Endothelial cell (in vitro differentiated cells): Measurements from ENCODE around the gene GOLGA2. TPM values are rescaled to one million over a fixed set of nuclear protein-coding genes. Genes with fewer than 3 reads are reported as not detected.
A peak's percentile ranks its signal among the peaks of the same experiment; 100 is the strongest.

Experiments used
- DNase-seq: peaks from one replicate; pipeline ENCODE4 v3.0.0; 2021; ENCODE audit warnings: low spot score
- H3K27ac Mint-ChIP-seq: one replicate; pipeline ENCODE4 v1.8.0; 2021; ENCODE audit warnings: mixed read lengths, inconsistent platforms; ENCODE audit not compliant: unreplicated experiment
- H3K27me3 Mint-ChIP-seq: one replicate; pipeline ENCODE4 v1.8.0; 2021; ENCODE audit warnings: mild to moderate bottlenecking, moderate library complexity, mixed read lengths, inconsistent platforms; ENCODE audit not compliant: unreplicated experiment
- H3K36me3 Mint-ChIP-seq: one replicate; pipeline ENCODE4 v1.8.0; 2021; ENCODE audit warnings: mild to moderate bottlenecking, low read depth, mixed read lengths, inconsistent platforms; ENCODE audit not compliant: unreplicated experiment
- H3K4me1 Mint-ChIP-seq: one replicate; pipeline ENCODE4 v1.8.0; 2021; ENCODE audit warnings: mild to moderate bottlenecking, mixed read lengths, inconsistent platforms; ENCODE audit not compliant: unreplicated experiment
- H3K4me3 Mint-ChIP-seq: one replicate; pipeline ENCODE4 v1.8.0; 2021; ENCODE audit warnings: mild to moderate bottlenecking, mixed read lengths, inconsistent platforms; ENCODE audit not compliant: unreplicated experiment
- H3K9me3 Mint-ChIP-seq: one replicate; pipeline ENCODE4 v1.8.0; 2021; ENCODE audit warnings: mixed read lengths, inconsistent platforms; ENCODE audit not compliant: unreplicated experiment
- total RNA-seq: library from RNA; stranded (reverse); fragmentation: NEBNext Ultra II Directional; extraction: Animal tissue kit (Norgen Biotek cat#: 25700); gene quantifications from one replicate; pipeline ENCODE4 v1.2.1, GENCODE V29; 2021; ENCODE audit not compliant: unreplicated experiment
- TF ChIP-seq, protein P1 (sequence below): fragments of 200-600 bp; sonication (generic); IDR thresholded peaks from one replicate; pipeline ENCODE4 v1.5.0; 2021; ENCODE audit warnings: antibody characterized with exemption; ENCODE audit not compliant: unreplicated experiment

The GOLGA2 gene
- total RNA-seq, 1 donor from 2014 or later: 69.4 TPM

DNA sequence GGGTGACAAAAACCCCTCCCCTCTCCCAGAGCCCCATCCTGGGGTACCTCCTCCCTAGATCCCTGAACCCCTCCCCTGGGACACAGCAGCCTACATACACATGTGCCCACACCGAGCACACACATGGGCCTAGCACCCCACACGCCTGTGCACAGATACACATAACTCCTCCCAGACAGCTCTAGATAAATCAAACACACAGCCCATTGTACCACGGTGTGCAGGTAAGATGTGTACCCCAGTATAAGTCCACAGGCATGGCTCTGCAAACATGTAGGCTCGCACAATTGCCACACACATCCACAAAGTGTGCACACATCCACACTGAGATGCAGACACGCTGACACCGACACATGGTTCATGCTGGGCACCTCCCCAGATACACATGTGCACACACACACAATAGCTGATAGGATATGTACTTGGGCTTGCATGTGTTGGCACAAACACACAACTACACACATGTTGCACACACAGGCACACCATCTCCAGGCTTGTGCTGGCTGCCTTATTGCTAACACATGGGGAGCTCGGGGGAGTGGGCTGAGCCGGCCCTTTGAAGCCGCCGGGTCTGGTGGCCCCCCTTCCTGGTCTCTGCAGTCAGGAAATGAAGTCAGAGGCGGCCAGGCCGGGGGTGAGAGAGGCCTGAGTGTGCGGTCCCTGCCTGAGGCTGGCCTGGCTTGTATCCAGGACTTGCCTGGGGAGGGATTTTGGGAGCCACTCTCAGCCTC, 30.2 kb downstream of the GOLGA2 start:
- peak; percentile 56 for DNase-seq
- H3K36me3 Mint-ChIP-seq: peaks cover 4% of the 10 kb centered on the region
- peaks cover 10% of the 10 kb centered on the region for H3K27me3 Mint-ChIP-seq
- TF ChIP-seq, protein P1, sequence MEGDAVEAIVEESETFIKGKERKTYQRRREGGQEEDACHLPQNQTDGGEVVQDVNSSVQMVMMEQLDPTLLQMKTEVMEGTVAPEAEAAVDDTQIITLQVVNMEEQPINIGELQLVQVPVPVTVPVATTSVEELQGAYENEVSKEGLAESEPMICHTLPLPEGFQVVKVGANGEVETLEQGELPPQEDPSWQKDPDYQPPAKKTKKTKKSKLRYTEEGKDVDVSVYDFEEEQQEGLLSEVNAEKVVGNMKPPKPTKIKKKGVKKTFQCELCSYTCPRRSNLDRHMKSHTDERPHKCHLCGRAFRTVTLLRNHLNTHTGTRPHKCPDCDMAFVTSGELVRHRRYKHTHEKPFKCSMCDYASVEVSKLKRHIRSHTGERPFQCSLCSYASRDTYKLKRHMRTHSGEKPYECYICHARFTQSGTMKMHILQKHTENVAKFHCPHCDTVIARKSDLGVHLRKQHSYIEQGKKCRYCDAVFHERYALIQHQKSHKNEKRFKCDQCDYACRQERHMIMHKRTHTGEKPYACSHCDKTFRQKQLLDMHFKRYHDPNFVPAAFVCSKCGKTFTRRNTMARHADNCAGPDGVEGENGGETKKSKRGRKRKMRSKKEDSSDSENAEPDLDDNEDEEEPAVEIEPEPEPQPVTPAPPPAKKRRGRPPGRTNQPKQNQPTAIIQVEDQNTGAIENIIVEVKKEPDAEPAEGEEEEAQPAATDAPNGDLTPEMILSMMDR: no peak
- peak overlapping the region; percentile 57 for H3K4me3 Mint-ChIP-seq
- peak overlapping the region; percentile 28 for H3K27ac Mint-ChIP-seq
- H3K9me3 Mint-ChIP-seq: no peaks in the 10 kb centered on the region
- H3K4me1 Mint-ChIP-seq: peaks cover 15% of the 10 kb centered on the region

GRCh38 chr9:128244837-128245231, 31.0 kb downstream of the GOLGA2 start:
- peaks cover 15% of the 10 kb centered on the region for H3K4me1 Mint-ChIP-seq
- TF ChIP-seq, protein P1: no peak
- DNase-seq: no peak
- peaks cover 4% of the 10 kb centered on the region for H3K36me3 Mint-ChIP-seq
- H3K9me3 Mint-ChIP-seq: no peaks in the 10 kb centered on the region
- H3K27me3 Mint-ChIP-seq: peaks cover 10% of the 10 kb centered on the region
- H3K27ac Mint-ChIP-seq: no peak overlapping the region
- H3K4me3 Mint-ChIP-seq: no peak overlapping the region

- Mint-ChIP-seq H3K27me3 (peaks cover 8% of the 10 kb centered on the region), H3K9me3 (no peaks in the 10 kb centered on the region), H3K4me3 (peak overlapping the region; percentile 13), H3K36me3 (peaks cover 4% of the 10 kb centered on the region), H3K4me1 (peaks cover 15% of the 10 kb centered on the region), H3K27ac (peak overlapping the region; percentile 26)
- no peak for DNase-seq
- TF ChIP-seq, protein P1: no peak
Observed at GRCh38 chr9:128244091-128244836, 31.5 kb downstream of the GOLGA2 start.

- no peaks in the 10 kb centered on the region for H3K9me3 Mint-ChIP-seq
- no peak for DNase-seq
- TF ChIP-seq, protein P1: no peak
- H3K27ac Mint-ChIP-seq: peak overlapping the region; percentile 26
- peaks cover 15% of the 10 kb centered on the region for H3K4me1 Mint-ChIP-seq
- H3K27me3 Mint-ChIP-seq: peaks cover 4% of the 10 kb centered on the region
- peak overlapping the region; percentile 13 for H3K4me3 Mint-ChIP-seq
- H3K36me3 Mint-ChIP-seq: peaks cover 4% of the 10 kb centered on the region
Observed at GRCh38 chr9:128243215-128244018, 32.4 kb downstream of the GOLGA2 start.
